ENCODE data around the gene SPTBN1.
A peak's percentile ranks its signal among the peaks of the same experiment; 100 is the strongest.

The SPTBN1 gene

DNA sequence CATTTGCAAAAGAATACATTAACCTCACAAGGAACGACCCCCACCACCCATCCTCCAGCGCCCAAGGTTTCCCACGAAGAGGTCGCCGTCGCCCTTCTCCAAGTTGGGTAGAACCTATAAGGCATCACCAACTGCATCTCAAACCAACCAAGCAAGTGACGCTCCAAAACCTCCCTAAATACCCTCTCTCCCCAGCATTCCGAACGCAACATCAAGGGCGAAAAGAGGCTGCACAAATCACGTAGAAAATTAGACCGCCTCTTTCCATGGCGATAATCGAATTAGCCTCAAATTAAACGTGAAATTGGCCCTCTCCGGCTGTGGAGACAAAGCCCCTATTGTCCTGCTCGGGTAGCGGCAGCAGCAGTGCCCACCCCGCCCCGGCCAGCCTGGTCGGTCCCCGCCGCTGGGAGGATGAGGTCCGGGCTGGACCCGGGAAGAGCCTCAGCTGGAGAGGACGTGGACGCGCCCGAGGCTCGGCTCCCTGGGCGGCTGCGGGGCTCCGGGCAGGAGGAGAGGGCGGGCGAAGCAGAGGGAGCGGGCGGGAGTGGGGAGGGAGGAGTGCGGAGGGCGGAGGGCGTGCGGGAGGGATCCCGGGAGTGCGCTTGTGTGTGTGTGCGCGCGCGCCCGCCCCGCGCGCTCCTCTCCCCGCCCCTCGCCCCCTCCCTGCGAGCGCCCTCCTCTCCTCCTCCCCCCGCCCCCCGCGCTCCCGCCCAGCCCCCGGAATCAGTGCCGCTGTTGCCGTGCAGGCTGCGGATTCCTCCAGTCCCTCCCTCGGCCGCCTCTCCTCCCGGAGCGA is at the start of gene SPTBN1:
Gene SPTBN1 (plus strand): TSS at position 765 of the 799 bp plus-strand sequence. CDS start 70,092 bp downstream, outside the sequence.
- DNase-seq = no peak

DNA sequence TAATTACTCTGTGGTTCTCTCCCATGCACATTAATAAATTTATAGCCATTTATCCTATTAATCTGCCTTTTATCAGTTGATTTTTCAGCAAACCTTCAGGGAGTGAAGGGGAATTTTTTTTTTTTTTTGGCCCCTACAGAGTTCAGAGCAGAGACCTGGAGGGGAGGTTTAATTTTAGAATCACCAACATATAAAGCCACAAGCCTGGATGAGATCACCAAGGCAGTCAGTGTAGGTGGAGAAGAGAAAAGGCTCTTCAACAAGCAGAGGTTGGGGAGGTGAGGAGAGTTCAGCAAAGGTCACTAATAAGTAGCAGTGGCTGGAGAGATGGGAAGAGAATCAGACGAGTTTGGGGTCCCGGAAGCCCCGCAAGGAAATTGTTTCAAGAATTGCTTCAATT is 48.4 kb upstream of the SPTBN1 start:
- DNase-seq = no peak

DNA sequence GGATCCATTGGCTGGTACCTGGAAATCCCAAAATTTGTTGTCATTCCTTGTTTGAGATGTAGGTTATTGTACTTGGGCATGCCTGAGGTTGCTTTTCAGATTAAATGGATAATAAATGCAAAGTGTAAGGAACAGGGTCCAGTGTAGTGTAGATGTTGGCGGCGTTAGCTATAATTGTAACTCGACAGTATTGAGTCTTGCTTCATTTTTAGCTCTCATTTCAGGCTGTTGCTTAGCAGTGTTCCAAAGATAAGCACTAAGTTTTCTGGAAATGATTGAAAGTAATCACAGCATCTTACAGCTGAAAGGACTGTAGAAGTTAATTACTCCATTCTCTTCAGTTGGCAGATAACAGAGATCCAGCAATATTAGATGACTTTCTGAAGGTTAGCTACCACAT is 47.8 kb upstream of the SPTBN1 start:
- DNase-seq = no peak

DNA sequence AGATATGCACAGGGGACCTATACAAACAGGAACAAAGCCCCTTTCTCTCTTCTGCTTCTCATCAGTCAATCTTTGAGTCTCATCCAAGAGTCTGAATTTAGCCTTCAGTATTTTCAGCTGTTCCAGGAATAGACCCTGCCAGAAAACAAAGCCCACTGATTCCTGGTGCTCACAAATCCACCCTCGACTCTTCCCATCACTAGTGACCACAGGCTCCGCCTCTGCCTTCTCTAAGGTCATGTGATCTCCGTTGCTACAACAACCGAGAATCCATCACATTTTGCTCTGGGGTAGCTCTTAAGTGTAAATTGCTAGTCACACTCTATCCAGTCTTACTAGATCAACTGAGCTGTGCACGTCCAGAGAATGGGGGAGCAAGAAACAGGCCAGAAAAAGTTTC is 46.4 kb upstream of the SPTBN1 start:
- DNase-seq = no peak

DNA sequence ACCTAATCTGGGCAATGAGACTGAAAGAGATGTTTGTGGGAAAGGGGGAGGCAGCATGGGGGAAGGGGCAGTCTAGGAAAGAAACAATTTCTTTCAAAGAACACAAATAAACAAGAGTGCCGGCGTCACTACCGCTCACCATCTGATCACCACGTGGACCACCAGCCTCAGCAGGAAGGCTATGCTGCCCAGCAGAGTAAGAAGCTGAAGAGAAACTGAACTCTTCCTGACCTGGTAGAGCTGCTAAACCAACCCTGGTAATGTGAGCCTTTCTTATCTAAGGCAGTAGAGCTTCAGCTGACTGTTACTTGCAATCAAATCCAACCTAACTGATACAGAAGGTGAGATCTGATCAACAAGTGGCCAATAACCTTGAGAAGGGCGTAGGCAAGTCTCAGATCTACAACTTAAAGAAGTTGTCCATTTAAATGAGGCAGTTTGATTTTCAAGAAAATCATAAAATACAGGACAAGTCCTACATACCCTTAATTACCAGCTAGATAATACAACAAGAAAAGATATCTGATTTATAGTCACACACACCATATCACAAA is 44.2 kb upstream of the SPTBN1 start:
- DNase-seq = no peak

DNA sequence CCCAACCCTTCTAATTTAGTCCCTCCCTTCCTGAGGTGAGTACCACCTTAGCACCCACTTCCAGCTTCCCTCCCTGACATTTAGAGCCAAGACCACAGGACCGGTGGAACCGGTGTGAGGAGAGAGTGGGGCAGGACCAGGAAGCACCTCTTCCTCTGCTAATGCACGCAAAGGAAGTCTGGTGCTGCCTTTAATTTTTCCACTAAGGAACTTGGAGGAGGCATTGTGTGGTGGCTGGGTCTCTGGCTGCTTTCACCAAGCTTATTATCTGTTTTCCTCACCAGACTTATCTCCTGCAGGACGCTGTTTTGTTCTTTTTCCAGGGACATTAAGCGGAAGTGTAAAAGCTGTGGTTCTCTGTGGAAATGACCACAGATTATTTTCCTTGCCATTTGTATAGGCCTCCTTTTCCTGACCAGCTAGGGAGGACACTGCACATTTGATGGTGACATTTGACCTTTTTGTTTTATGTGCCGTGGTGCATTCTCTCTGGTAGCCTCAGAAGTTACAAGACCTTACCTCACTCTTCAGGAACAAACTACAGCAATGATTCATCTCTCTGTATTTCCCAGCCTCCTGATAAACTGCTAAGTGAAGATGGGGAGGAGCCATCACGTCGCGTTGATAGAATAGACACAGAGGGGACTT is 39.8 kb upstream of the SPTBN1 start:
- DNase-seq = no peak

DNA sequence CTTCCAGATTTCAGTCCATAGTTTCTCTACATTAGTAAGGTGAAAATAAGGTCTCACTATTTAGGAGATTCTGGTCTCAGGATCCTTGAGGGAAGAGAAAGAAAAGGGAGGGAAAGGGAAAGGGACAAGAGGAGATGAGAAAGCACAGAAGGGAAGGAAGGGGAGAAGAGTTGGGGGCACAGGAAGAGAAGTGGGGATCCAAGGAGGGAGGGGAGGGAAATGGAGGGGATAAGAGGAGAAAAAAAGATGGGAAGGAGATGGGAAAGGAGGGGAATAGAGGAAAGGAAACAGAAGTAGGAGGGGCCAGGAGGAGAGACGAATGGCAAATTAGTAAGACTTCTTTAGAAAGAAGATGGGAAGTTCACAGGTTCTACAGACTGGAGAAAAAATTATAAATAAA is 39.2 kb upstream of the SPTBN1 start:
- no peak for DNase-seq

DNA sequence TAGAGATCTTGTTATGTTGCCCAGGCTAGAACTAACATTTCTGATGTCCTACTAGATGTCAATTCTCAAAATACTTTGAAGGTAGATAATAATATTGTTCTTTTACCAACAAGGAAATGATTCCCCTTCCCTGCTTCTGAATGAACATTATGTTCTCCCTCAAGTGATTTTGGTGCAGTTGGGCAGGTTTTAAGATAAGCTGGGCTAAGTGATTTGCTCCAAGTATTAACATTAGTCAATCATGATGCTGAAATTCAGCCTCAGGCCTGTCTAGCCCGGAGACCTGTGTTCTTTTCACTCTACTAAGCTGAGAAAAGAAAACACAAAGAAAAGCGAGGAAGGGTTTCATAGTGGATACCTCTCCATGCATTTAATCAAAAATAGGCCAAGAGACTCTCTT is 38.5 kb upstream of the SPTBN1 start:
- DNase-seq = no peak

DNA sequence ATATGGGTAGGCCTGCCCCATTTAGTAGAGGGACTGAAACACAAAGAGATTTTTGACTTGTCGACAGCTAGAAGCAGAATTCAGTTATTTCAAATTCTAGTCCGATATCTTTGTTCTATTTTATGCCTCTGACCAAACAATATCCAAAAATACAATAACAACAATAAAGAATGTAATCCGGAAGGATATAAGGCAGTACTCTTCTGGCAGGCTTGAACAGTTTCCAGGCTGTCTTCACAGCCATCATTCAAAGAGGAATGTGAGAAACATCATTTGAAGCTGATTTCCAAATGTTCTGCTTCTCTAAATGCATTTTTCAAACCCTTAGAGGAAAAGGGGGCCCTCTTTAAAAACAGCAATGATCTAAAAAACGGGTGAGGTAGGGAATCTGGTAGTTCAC is 36.7 kb upstream of the SPTBN1 start:
- no peak for DNase-seq

DNA sequence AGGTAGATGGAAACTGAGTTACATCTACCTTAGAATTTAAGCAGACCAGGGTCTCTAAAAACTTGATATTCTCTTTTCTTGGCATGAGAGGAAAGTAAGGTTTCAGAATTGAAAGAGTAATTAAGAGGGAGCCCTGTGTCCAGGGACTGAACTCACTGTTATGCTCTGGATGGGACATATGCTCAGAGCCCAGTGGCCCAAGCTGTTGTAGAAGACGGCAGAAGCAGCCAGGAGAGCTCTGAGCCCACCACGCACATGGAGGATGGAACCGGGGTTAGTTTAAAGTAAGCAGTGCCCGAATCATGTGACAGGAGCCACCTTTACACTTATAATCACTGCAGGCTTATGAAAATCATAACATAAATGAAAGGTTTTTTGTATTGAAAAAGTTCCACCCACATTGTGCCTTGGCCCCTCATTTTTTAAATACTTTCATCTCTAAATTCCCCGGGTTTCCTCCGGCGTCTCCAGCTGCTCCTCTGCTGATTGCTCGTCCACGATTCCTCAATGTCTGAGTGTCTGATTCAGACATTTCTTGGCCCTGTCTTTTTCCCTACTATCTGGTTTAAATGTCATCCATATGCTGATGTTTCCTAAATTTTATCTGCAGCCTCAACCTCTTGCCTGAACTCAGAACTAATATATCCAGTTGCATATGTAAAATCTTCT is 36.1 kb upstream of the SPTBN1 start:
- DNase-seq = no peak

DNA sequence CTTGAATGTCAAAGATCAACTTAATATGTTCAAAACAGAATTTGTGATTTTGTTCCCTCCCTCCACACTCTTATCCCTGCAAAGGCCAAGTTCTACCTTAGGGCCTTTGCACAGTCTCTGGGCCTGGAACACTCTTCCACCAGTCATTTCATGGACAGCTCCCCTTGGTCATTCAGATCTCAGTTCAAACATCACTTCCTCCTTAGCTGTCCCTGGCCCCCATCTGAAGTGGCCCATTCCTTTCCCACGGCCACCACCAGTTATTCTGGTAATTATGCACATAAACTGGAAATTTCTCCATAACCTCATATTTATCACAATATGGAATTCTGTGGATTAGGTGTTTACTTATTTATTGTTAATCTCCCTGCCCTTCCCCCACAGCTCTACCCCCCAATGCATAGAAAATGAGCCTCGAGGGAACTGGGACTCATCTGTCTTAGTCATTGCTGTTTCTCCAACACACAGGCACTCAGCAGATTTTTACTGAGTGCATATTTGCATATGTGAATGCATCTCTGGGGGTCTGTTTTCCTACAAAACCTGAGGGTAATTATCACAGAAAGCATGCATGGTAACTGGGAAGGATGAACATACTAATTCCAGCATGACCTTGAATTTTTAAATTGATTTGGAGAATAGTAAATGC is 35.5 kb upstream of the SPTBN1 start:
- no peak for DNase-seq

DNA sequence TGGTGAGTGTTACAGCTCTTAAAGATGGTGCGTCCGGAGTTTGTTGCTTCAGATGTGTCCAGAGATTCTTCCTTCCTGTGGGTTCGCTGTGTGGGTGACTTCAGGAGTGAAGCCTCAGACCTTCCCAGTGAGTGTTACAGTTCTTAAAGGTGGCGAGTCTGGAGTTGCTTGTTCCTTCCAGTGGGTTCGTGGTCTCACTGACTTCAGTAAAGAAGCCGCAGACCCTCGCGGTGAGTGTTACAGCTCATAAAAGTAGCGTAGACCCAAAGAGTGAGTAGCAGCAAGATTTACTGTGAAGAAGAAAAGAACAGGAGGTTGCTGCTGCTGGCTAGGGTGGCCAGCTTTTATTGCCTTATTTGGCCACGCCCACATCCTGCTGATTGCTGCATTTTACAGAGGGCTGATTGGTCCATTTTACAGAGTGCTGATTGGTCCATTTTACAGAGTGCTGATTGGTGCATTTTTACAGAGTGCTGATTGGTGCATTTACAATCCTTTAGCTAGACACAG is 34.0 kb upstream of the SPTBN1 start:
- DNase-seq = peak; percentile 30

DNA sequence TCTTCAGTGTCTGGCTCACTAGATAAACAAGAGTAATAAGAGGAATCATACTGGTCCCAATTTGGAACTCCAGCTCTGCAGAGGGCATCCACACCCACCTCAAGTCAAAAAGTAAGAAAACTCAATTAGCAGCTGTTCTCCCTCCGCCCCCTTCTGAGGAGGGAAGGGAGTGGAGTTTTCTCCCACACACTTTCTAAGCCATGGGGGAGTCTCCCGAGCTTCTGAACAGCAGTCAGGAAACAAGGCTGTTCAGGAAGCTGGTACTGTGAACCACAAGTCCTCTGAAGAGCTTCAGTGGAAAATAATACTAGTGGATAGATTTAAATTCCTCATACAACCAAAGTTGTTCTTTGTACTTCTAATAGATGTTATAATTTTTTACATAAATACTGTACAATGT is 32.9 kb upstream of the SPTBN1 start:
- DNase-seq = no peak

DNA sequence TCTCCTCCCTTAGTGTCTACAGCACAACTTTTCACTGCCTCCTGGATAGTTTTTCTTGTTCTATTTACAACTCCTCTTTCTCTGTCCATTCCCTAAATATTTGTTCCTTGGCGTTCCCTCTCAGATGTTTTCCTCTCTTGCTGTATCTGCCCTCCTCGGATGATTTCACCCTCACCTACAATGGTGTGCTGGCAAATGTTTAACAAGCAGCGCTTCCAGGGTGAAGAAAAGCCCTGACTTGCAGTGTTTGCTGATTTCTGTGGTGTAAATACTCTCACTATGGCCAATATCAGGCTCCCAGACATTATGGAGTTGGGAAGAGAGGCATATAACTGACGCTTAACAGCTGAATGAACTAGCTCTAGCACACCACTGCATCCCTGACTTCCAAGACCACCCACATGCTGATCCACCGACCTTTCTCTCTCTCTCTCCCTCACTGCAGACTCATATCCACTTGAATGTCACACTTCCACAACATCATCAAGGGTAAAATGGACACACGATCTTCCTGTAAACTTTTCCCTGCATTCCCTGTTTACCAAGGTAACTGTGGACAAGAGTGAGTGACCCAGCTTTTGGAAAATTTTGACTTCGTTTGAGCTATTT is 31.5 kb upstream of the SPTBN1 start:
- no peak for DNase-seq

DNA sequence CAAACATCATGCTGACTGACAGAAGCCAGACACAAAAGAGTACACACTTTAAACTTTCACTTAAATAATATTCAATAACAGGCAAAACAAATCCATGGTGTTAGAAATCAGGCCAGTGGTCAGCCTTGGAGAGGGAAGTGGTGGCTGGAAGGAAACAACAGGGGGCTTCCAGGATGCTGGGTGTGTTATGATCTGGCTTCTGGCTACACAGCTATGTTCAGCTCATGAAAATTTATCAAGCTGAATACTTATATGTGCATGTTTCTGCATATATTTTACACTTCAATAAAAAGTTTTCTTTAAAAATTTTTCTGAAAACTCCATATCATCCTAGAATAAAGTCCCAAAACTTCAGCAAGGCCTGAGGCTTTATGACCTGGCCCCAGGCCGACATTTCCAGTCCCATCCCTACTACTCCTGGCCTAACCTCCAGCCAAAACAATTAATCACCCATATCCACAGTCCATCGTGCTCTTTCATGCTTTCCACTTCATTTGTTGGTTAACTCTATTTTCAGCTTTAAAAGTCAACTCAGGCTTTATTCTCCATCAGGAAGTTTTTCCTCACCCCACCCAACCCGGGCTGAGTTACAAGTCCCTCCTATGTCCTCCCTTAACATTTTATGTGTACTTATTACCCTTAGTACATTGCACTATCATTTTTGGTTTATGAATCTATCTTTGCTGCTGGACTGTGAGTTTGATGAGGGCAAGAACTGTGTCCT is 27.9 kb upstream of the SPTBN1 start:
- no peak for DNase-seq

DNA sequence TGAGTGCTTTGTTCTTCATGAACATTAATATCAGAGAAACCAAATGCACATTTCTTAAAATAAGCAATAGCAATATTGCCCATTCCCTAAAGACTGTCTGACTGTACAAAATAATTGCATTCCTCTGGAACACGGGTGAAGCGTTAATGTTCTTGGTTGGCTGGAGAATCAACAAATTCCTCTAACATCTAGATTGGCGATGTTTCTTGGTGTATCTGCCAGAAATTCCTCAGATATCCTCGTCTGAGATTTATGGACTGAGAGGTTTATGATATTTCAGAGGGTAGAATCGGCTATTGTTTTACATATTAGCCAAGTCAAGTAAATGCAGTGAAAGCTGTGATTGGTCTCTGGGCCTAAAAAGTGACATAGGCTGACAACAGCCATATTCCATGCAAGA is 27.1 kb upstream of the SPTBN1 start:
- no peak for DNase-seq

DNA sequence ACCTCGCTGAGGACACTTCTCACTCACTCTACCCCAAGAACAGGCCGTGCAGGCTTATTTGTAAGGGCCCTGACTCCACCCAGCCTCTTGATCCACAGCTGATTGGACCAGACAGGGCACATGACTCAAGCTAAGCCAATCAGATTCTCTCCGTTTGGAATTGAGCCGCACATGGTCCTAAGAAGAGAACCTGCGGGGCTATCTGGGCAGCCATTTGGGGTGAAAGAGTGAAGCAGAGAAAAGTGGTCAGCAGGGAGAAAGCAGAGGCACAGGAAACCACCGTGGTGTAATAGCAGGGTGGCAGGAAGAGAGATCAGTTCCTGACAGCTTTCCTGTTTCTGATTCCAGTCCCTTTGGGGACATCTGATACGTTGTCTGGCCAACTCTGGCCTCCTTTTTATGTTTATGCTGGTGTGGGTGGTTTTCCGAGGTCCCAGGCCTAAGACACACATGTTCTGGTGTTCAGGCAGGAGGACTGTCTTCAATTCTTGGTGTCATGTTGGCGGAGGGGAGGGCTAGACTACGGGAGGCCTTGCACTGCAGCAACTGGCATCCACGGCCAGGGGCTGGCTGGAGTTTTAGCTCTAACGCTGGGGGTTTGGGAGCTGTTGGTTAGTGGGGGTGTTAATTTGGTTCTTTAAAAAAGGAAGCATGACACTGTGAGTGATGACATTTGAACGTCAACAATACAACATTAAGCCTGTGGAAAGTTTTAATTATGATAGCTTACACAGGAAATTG is 26.1 kb upstream of the SPTBN1 start:
- DNase-seq = no peak

DNA sequence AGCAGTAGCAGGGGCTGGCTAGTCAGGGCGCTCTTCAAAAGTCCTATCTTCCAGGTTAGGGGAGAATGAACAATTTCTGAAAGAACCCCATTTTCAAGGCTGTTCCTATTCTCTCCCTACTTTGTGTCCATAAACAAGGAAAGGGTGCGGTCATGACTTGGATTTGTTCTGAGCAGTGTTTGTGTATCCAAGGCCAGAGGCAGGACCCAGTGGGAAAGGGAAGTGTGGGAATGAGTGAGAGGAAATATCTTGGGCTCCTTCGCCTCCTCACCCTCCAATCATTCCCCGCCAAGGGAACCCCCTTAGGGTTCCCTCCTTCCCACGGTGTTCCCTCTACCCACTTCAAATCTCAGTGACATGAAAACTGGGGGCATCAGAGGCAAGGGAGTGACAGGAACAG is 25.5 kb upstream of the SPTBN1 start:
- no peak for DNase-seq

DNA sequence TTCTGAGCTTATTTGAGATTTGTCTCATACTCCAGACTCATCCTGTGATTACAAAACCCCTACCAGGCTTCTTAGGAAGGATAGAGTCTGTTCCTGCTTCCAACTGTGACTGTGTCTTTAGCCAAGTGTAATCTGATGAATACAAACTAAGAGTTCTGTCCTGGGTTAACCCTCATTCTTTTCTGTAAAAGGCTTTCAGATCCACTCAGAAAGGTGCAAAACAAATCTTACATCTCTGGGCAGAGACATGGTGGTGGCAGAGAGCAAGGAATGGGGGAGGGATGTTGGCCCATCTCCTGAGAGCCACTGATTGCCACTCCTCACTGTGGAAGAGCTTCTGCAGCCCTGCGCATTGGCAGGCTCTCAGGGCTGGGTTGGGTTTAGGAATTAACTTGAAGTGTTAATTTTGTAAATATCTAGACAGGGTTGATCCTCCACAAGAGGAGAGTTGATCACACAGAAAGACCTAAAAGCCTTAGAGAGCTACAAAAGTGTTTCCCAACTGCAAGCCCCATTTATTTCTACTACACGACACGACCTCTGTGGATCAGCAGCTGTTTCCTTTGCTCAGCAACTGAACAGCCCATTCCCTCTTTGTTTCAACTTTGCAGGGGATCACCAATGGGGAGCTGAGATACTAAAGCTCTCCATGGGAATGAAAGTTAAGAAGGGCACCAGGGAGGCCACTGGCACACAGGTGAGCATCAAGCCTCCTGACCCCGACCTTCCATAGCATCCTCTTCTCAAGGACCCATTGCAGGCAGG is 23.7 kb upstream of the SPTBN1 start:
- no peak for DNase-seq

DNA sequence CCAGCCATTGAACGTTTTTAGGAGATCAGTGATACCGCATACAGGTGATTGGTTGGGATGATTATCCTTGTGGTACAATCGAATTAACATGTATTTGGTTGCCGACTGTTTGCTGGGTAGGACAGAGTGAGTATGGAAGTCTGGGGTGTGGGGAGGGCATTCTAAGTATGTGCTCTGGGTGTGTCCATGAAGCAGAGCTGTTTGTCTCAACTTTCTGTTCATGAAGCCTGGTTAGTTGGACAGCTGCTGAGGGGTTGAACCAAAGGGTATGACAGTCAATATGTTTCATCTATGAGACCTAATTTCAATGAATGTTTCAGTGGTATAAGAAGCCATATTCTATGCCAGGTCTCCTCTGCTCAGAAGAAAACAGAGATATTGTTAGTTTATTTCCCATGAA is 21.9 kb upstream of the SPTBN1 start:
- DNase-seq = no peak

Measured in stimulated activated CD4-positive, alpha-beta T cell treated with anti-CD3 and anti-CD28 coated beads, Interleukin-4, amount 100 ng/mL, for 24 hours (primary cell).